Calu3 (cell line): ENCODE data around the gene CCDC178. TPM values are rescaled to one million over a fixed set of nuclear protein-coding genes. Genes with fewer than 3 reads are reported as not detected.

ENCODE experiments used
- BruUV-seq: library from RNA; stranded (reverse); fragments of 400-500 nt; replicated peaks from 2 replicates; lab custom pipeline; 2021; lab: Mats Ljungman, UMichigan
- CTCF ChIA-PET: fragments of 300-600 bp; sonication (Branson Sonifier 250); formaldehyde crosslinking; loops from one replicate; lab custom pipeline; 2022; ENCODE audit warnings: antibody characterized with exemption; lab: Charles Lee
- DNase-seq: peaks from one replicate; pipeline ENCODE4 v3.0.0; 2022
- H3K27ac Mint-ChIP-seq: one replicate; pipeline ENCODE4 v1.8.0; 2022; ENCODE audit warnings: mixed read lengths; ENCODE audit not compliant: unreplicated experiment
- H3K27me3 Mint-ChIP-seq: one replicate; pipeline ENCODE4 v1.8.0; 2022; ENCODE audit warnings: mixed read lengths; ENCODE audit not compliant: unreplicated experiment
- H3K36me3 Mint-ChIP-seq: one replicate; pipeline ENCODE4 v1.8.0; 2022; ENCODE audit warnings: mild to moderate bottlenecking, moderate library complexity, mixed read lengths; ENCODE audit not compliant: insufficient read depth, unreplicated experiment
- H3K4me1 Mint-ChIP-seq: one replicate; pipeline ENCODE4 v1.8.0; 2022; ENCODE audit warnings: mild to moderate bottlenecking, low read depth, mixed read lengths; ENCODE audit not compliant: unreplicated experiment
- H3K4me3 Mint-ChIP-seq: one replicate; pipeline ENCODE4 v1.8.0; 2022; ENCODE audit warnings: mild to moderate bottlenecking, low read depth, moderate library complexity, mixed read lengths; ENCODE audit not compliant: unreplicated experiment
- H3K9me3 Mint-ChIP-seq: one replicate; pipeline ENCODE4 v1.8.0; 2022; ENCODE audit warnings: low read depth, mixed read lengths; ENCODE audit not compliant: unreplicated experiment
- CTCF ChIP-seq: fragments of 200-600 bp; IDR thresholded peaks from one replicate; pipeline ENCODE4 v1.8.0; 2022; ENCODE audit warnings: antibody characterized with exemption; ENCODE audit not compliant: unreplicated experiment
- intact Hi-C: fragments of 100-400 bp; cut with micrococcal nuclease; formaldehyde crosslinking; loops from one replicate; pipeline ENCODE4 v1.10.0; 2022; ENCODE audit not compliant: unreplicated experiment
- total RNA-seq: library from RNA; stranded (reverse); gene quantifications from 2 replicates; pipeline ENCODE4 v1.2.3, GENCODE V29; 2022

The CCDC178 gene
- total RNA-seq, 1 experiment from 2014 or later: not detected

GRCh38 chr18:32975163-32975436, 465.4 kb downstream of the CCDC178 start:
- Mint-ChIP-seq H3K27ac (no peak overlapping the region), H3K36me3 (no peaks in the 10 kb centered on the region), H3K4me1 (no peaks in the 10 kb centered on the region), H3K9me3 (no peaks in the 10 kb centered on the region), H3K4me3 (no peak overlapping the region), H3K27me3 (no peaks in the 10 kb centered on the region)
- DNase-seq: no peak
- CTCF ChIA-PET: no interaction called here
- TF ChIP-seq CTCF: no peak
- intact Hi-C loops: no loop called here
- no TSS peak for BruUV-seq

GRCh38 chr18:32974421-32975162, 465.9 kb downstream of the CCDC178 start:
- BruUV-seq: no TSS peak
- Mint-ChIP-seq H3K27me3 (no peaks in the 10 kb centered on the region), H3K27ac (no peak overlapping the region), H3K36me3 (no peaks in the 10 kb centered on the region), H3K9me3 (no peaks in the 10 kb centered on the region), H3K4me3 (no peak overlapping the region), H3K4me1 (no peaks in the 10 kb centered on the region)
- intact Hi-C loops: no loop called here
- CTCF ChIA-PET: no interaction called here
- DNase-seq: no peak
- TF ChIP-seq CTCF: no peak

GRCh38 chr18:32968248-32968647, 472.3 kb downstream of the CCDC178 start:
- no peak for TF ChIP-seq CTCF
- Mint-ChIP-seq H3K36me3 (no peaks in the 10 kb centered on the region), H3K4me1 (no peaks in the 10 kb centered on the region), H3K4me3 (no peak overlapping the region), H3K9me3 (no peaks in the 10 kb centered on the region), H3K27me3 (no peaks in the 10 kb centered on the region), H3K27ac (no peak overlapping the region)
- no peak for DNase-seq
- intact Hi-C loops: no loop called here
- no TSS peak for BruUV-seq
- CTCF ChIA-PET: no interaction called here

GRCh38 chr18:32966141-32966540, 474.4 kb downstream of the CCDC178 start:
- CTCF ChIA-PET: no interaction called here
- H3K4me1 Mint-ChIP-seq: no peaks in the 10 kb centered on the region
- H3K36me3 Mint-ChIP-seq: no peaks in the 10 kb centered on the region
- no peak for DNase-seq
- no peak overlapping the region for H3K4me3 Mint-ChIP-seq
- H3K27ac Mint-ChIP-seq: no peak overlapping the region
- no peaks in the 10 kb centered on the region for H3K27me3 Mint-ChIP-seq
- no peaks in the 10 kb centered on the region for H3K9me3 Mint-ChIP-seq
- intact Hi-C loops: no loop called here
- no TSS peak for BruUV-seq
- no peak for TF ChIP-seq CTCF
